Measurements from ENCODE around the gene RAC3.

The RAC3 gene

GRCh38 chr17:82054351-82055022 is 23.0 kb downstream of the RAC3 start:
- H3K36me3 ChIP-seq = peaks cover 61% of the 10 kb centered on the region
- no peak overlapping the region for H3K4me3 ChIP-seq (ENCODE audit: low read depth, low read length)
- TF ChIP-seq CTCF (IDR thresholded peaks at IDR 0.05; ENCODE audit: low read depth, low read length) = no peak
- DNase-seq = no peak
- H3K9me3 ChIP-seq = no peaks in the 10 kb centered on the region
- no peaks in the 10 kb centered on the region for H3K4me1 ChIP-seq
- H3K27me3 ChIP-seq = 0 out of 2 replicates have a peak, but pooled peaks cover 3% of the 10 kb centered on the region

- no peak for DNase-seq
- no peak for TF ChIP-seq CTCF (IDR thresholded peaks at IDR 0.05; ENCODE audit: low read depth, low read length)
- H3K36me3 ChIP-seq = peaks cover 69% of the 10 kb centered on the region
- no peaks in the 10 kb centered on the region for H3K4me1 ChIP-seq
- H3K9me3 ChIP-seq = no peaks in the 10 kb centered on the region
- 0 out of 2 replicates have a peak, but pooled peaks cover 3% of the 10 kb centered on the region for H3K27me3 ChIP-seq
- no peak overlapping the region for H3K4me3 ChIP-seq (ENCODE audit: low read depth, low read length)
Measured at GRCh38 chr17:82055023-82055964, 23.8 kb downstream of the RAC3 start.

- no peak for DNase-seq
- Histone ChIP-seq H3K9me3 (no peaks in the 10 kb centered on the region), H3K4me3 (ENCODE audit: low read depth, low read length) (no peak overlapping the region), H3K4me1 (no peaks in the 10 kb centered on the region), H3K27me3 (0 out of 2 replicates have a peak, but pooled peaks cover 3% of the 10 kb centered on the region), H3K36me3 (peaks cover 78% of the 10 kb centered on the region)
- TF ChIP-seq CTCF (IDR thresholded peaks at IDR 0.05; ENCODE audit: low read depth, low read length) = no peak
Measured at GRCh38 chr17:82055965-82056728, 24.7 kb downstream of the RAC3 start.

GRCh38 chr17:82056729-82057621 is 25.5 kb downstream of the RAC3 start:
- Histone ChIP-seq H3K36me3 (peaks cover 83% of the 10 kb centered on the region), H3K4me1 (no peaks in the 10 kb centered on the region), H3K9me3 (no peaks in the 10 kb centered on the region), H3K4me3 (ENCODE audit: low read depth, low read length) (no peak overlapping the region), H3K27me3 (0 out of 2 replicates have a peak, but pooled peaks cover 2% of the 10 kb centered on the region)
- no peak for TF ChIP-seq CTCF (IDR thresholded peaks at IDR 0.05; ENCODE audit: low read depth, low read length)
- DNase-seq = no peak

- DNase-seq = no peak
- H3K27me3 ChIP-seq = no peaks in the 10 kb centered on the region
- no peak overlapping the region for H3K4me3 ChIP-seq (ENCODE audit: low read depth, low read length)
- no peak for TF ChIP-seq CTCF (IDR thresholded peaks at IDR 0.05; ENCODE audit: low read depth, low read length)
- H3K9me3 ChIP-seq = no peaks in the 10 kb centered on the region
- H3K4me1 ChIP-seq = no peaks in the 10 kb centered on the region
- H3K36me3 ChIP-seq = peaks cover 94% of the 10 kb centered on the region
Measured at GRCh38 chr17:82058230-82058854, 26.9 kb downstream of the RAC3 start.
